Hepatocyte (in vitro differentiated cells): ENCODE data around the gene PEX12.

Source experiments
- EZH2 ChIP-seq: fragments of 200-600 bp; sonication (generic); IDR thresholded peaks from 2 replicates; pipeline ENCODE4 v1.6.1; 2016; ENCODE audit warnings: antibody characterized with exemption, mild to moderate bottlenecking, borderline replicate concordance
- EZH2phosphoT487 ChIP-seq: fragments of 200-600 bp; sonication (generic); IDR thresholded peaks from one replicate; pipeline ENCODE4 v1.6.1; 2018; ENCODE audit warnings: antibody characterized with exemption, mild to moderate bottlenecking, low read depth, moderate library complexity; ENCODE audit not compliant: unreplicated experiment, severe bottlenecking
- TF ChIP-seq, protein P1 (sequence below): fragments of 200-600 bp; sonication (generic); IDR thresholded peaks from 2 replicates; pipeline ENCODE4 v1.5.1; 2016; ENCODE audit warnings: antibody characterized with exemption, mild to moderate bottlenecking; ENCODE audit not compliant: poor library complexity

DNA sequence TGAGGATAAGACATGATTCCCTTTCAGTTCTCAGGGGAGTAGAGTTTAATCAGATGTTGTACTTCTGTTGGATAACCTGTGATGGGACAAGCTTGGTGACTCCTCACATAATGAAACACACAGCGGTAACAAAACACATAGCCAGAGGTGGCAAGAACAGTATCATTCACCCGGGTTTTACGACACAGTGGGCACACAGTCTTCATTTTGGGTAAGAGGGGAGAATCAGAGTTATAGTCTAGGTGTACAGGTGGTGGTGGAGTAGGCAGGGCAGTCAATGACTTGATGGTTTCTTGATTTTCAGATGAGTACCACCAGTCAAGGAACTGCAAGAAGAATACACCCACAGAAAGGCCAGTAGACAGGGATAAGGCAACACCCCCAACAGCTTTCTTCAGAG, 2.6 kb downstream of the PEX12 start:
- TF ChIP-seq EZH2 (no peak), EZH2phosphoT487 (no peak)
- TF ChIP-seq, protein P1, sequence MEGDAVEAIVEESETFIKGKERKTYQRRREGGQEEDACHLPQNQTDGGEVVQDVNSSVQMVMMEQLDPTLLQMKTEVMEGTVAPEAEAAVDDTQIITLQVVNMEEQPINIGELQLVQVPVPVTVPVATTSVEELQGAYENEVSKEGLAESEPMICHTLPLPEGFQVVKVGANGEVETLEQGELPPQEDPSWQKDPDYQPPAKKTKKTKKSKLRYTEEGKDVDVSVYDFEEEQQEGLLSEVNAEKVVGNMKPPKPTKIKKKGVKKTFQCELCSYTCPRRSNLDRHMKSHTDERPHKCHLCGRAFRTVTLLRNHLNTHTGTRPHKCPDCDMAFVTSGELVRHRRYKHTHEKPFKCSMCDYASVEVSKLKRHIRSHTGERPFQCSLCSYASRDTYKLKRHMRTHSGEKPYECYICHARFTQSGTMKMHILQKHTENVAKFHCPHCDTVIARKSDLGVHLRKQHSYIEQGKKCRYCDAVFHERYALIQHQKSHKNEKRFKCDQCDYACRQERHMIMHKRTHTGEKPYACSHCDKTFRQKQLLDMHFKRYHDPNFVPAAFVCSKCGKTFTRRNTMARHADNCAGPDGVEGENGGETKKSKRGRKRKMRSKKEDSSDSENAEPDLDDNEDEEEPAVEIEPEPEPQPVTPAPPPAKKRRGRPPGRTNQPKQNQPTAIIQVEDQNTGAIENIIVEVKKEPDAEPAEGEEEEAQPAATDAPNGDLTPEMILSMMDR = no peak
